ENCODE data around the gene PDIA5. TPM values are rescaled to one million over a fixed set of nuclear protein-coding genes. Genes with fewer than 3 reads are reported as not detected.

Gene PDIA5
- polyA plus RNA-seq, 1 donor from 2014 or later: 1.4 TPM

DNA sequence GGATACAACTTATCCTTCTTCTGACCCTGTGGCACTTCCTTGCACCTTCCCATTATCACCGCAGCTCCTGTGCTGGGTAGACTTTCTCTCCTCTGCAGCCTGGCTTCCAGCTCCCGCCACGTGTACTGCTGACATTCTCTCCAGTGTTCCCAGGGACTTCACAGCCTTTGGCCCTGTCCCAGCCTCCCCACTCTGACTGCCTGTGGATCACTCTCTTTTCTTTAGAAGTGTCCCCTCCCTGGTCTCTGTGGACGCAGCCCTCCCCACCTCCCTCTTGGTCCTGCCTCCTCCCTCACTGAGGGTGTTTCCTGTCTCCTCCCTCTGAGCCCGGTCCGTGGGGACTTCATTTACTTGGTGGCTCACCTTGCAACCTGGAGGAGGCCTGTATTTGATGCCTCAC, 17.4 kb downstream of the PDIA5 start (continued):
- TF ChIP-seq EP300 (conservative IDR thresholded peaks at IDR 0.05; ENCODE audit: poor library complexity, severe bottlenecking): no peak
- no peak for TF ChIP-seq SMC3 (conservative IDR thresholded peaks at IDR 0.05; ENCODE audit: poor library complexity)

DNA sequence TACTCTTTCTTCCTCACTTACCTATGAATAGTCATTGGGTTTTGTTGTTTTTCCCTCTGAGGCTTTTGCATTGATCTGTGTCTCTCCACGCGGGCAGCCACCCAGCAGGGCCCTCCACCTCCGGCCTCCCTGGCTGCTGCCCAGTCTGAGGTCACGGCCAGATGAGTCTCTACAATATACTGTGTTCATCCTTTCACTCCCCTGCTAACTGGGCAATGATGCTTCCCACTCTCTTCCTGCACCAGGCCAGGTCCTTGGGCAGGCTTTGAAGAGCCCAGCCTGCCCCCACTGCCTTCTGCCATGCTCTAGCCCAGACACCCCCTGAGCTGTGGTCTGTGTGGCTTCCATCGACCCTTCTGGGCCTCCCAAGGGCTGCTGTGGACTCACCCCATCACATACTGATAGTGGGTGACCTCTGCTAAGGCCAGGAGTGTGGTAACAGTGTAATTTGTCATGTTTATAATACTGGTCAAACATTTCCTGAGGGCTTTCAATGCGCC, 18.0 kb downstream of the PDIA5 start:
- TF ChIP-seq POLR2AphosphoS5 (IDR thresholded peaks at IDR 0.05) (no peak), EZH2 (IDR thresholded peaks at IDR 0.05; ENCODE audit: borderline replicate concordance, insufficient read depth, low read length, poor library complexity, severe bottlenecking) (no peak), MXI1 (conservative IDR thresholded peaks at IDR 0.05; ENCODE audit: poor library complexity, severe bottlenecking) (no peak), SMC3 (conservative IDR thresholded peaks at IDR 0.05; ENCODE audit: poor library complexity) (no peak), TAF1 (IDR thresholded peaks at IDR 0.05; ENCODE audit: low read depth) (no peak), EP300 (conservative IDR thresholded peaks at IDR 0.05; ENCODE audit: poor library complexity, severe bottlenecking) (no peak), RAD21 (conservative IDR thresholded peaks at IDR 0.05) (no peak)
- TF ChIP-seq, protein P1, sequence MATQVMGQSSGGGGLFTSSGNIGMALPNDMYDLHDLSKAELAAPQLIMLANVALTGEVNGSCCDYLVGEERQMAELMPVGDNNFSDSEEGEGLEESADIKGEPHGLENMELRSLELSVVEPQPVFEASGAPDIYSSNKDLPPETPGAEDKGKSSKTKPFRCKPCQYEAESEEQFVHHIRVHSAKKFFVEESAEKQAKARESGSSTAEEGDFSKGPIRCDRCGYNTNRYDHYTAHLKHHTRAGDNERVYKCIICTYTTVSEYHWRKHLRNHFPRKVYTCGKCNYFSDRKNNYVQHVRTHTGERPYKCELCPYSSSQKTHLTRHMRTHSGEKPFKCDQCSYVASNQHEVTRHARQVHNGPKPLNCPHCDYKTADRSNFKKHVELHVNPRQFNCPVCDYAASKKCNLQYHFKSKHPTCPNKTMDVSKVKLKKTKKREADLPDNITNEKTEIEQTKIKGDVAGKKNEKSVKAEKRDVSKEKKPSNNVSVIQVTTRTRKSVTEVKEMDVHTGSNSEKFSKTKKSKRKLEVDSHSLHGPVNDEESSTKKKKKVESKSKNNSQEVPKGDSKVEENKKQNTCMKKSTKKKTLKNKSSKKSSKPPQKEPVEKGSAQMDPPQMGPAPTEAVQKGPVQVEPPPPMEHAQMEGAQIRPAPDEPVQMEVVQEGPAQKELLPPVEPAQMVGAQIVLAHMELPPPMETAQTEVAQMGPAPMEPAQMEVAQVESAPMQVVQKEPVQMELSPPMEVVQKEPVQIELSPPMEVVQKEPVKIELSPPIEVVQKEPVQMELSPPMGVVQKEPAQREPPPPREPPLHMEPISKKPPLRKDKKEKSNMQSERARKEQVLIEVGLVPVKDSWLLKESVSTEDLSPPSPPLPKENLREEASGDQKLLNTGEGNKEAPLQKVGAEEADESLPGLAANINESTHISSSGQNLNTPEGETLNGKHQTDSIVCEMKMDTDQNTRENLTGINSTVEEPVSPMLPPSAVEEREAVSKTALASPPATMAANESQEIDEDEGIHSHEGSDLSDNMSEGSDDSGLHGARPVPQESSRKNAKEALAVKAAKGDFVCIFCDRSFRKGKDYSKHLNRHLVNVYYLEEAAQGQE (IDR thresholded peaks at IDR 0.05; ENCODE audit: borderline replicate concordance): no peak
- TF ChIP-seq, protein P2, sequence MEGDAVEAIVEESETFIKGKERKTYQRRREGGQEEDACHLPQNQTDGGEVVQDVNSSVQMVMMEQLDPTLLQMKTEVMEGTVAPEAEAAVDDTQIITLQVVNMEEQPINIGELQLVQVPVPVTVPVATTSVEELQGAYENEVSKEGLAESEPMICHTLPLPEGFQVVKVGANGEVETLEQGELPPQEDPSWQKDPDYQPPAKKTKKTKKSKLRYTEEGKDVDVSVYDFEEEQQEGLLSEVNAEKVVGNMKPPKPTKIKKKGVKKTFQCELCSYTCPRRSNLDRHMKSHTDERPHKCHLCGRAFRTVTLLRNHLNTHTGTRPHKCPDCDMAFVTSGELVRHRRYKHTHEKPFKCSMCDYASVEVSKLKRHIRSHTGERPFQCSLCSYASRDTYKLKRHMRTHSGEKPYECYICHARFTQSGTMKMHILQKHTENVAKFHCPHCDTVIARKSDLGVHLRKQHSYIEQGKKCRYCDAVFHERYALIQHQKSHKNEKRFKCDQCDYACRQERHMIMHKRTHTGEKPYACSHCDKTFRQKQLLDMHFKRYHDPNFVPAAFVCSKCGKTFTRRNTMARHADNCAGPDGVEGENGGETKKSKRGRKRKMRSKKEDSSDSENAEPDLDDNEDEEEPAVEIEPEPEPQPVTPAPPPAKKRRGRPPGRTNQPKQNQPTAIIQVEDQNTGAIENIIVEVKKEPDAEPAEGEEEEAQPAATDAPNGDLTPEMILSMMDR (IDR thresholded peaks at IDR 0.05; ENCODE audit: poor library complexity, severe bottlenecking): no peak
- no peak overlapping the region for H3K4me3 ChIP-seq (ENCODE audit: low read length)
- H3K36me3 ChIP-seq (ENCODE audit: insufficient read depth, low read length): no peaks in the 10 kb centered on the region
- no peak overlapping the region for H3K4me2 ChIP-seq (ENCODE audit: low read length)
- no peaks in the 10 kb centered on the region for H3K79me2 ChIP-seq (replicated peaks; ENCODE audit: insufficient read depth, low read length)
- no peaks in the 10 kb centered on the region for H3K27me3 ChIP-seq (ENCODE audit: insufficient read depth, low read depth, low read length)
- no peak overlapping the region for H3K9ac ChIP-seq (ENCODE audit: low read length)
- H3K9me2 ChIP-seq (ENCODE audit: insufficient read depth, low read length): no peaks in the 10 kb centered on the region
- no peak overlapping the region for H2AFZ ChIP-seq (ENCODE audit: low read depth, low read length)
- no peaks in the 10 kb centered on the region for H3K9me3 ChIP-seq (ENCODE audit: low read length)
- no peaks in the 10 kb centered on the region for H4K20me1 ChIP-seq (ENCODE audit: insufficient read depth)
- H3K27ac ChIP-seq (ENCODE audit: low read length): no peak overlapping the region
- H3F3A ChIP-seq (ENCODE audit: insufficient read depth, low read length, poor library complexity, severe bottlenecking): no peaks in the 10 kb centered on the region

DNA sequence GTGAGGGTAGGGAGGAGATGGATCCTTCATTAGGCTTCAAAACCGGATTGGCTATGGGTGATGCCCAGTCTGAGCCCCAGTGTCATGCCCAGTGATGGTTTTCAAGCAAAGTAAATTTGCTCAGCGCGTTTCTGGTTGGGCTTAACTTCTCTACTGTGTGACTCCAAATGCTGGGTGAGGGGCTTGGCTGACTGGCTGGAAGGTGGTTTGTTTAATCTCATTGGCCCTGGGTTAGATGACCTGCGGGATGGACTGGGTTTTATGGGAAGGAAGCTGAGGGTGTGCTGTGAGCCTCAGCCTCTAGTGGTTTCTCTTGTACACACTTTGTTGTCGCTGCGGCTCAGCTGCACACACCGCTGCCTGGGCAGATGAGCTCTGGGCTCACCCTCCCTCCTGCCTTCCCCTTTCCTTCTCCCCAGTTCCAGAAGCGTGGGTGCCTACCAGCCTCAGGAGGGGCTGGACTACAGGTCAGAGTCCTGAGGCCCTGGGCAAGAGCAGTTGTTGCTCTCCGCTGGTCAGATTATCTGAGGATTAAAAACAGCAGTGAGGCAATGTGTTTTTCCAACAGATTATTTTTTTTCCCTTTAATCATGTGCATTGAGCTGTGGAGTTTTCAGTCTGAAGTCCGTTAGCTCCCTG, 18.6 kb downstream of the PDIA5 start:
- no peaks in the 10 kb centered on the region for H3K9me2 ChIP-seq (ENCODE audit: insufficient read depth, low read length)
- no peaks in the 10 kb centered on the region for H3K36me3 ChIP-seq (ENCODE audit: insufficient read depth, low read length)
- H3K27ac ChIP-seq (ENCODE audit: low read length): no peak overlapping the region
- no peaks in the 10 kb centered on the region for H3K9me3 ChIP-seq (ENCODE audit: low read length)
- H3K9ac ChIP-seq (ENCODE audit: low read length): no peak overlapping the region
- TF ChIP-seq RAD21 (conservative IDR thresholded peaks at IDR 0.05) (no peak), EZH2 (IDR thresholded peaks at IDR 0.05; ENCODE audit: borderline replicate concordance, insufficient read depth, low read length, poor library complexity, severe bottlenecking) (no peak), MXI1 (conservative IDR thresholded peaks at IDR 0.05; ENCODE audit: poor library complexity, severe bottlenecking) (no peak), POLR2AphosphoS5 (IDR thresholded peaks at IDR 0.05) (no peak), EP300 (conservative IDR thresholded peaks at IDR 0.05; ENCODE audit: poor library complexity, severe bottlenecking) (no peak), TAF1 (IDR thresholded peaks at IDR 0.05; ENCODE audit: low read depth) (no peak)
- TF ChIP-seq, protein P1 (IDR thresholded peaks at IDR 0.05; ENCODE audit: borderline replicate concordance): no peak
- TF ChIP-seq, protein P2 (IDR thresholded peaks at IDR 0.05; ENCODE audit: poor library complexity, severe bottlenecking): no peak
- no peaks in the 10 kb centered on the region for H4K20me1 ChIP-seq (ENCODE audit: insufficient read depth)
- no peak overlapping the region for H2AFZ ChIP-seq (ENCODE audit: low read depth, low read length)
- H3F3A ChIP-seq (ENCODE audit: insufficient read depth, low read length, poor library complexity, severe bottlenecking): no peaks in the 10 kb centered on the region
- H3K27me3 ChIP-seq (ENCODE audit: insufficient read depth, low read depth, low read length): no peaks in the 10 kb centered on the region
- peak overlapping the region; percentile 31 for H3K4me3 ChIP-seq (ENCODE audit: low read length)
- no peak overlapping the region for H3K4me2 ChIP-seq (ENCODE audit: low read length)
- no peaks in the 10 kb centered on the region for H3K79me2 ChIP-seq (replicated peaks; ENCODE audit: insufficient read depth, low read length)
